Measurements from ENCODE around the gene TFAP2A.

DNA sequence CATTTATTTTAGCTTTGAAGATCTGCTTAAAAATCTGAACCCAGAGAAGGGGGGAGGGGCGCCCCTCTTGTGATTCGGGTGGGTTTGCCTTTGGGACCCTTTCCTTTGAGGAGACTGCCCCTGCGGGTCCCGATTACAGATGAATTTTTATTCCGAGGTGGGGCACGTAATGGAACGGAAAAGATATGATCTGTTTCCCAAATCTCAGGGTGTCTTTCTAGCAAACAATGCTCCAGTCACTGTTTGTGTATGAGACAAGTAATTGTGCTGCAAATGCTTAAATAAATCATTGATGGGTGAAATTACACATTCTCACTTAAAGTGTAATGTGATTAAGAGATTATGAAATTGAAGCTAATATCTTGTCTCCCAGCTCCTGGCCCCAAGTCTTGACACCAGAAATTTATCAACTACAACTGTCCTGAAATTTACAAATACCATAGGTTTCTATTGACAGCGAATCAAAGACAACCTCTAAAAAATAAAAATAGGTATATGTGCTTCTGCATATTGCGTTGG lies 30.7 kb downstream of the TFAP2A start:
- TF ChIP-seq CTCF (IDR thresholded peaks at IDR 0.05), result no peak
- no peak for TF ChIP-seq POLR2AphosphoS5 (IDR thresholded peaks at IDR 0.05)
- no peak for TF ChIP-seq EP300 (IDR thresholded peaks at IDR 0.05)
